K562 (cell line): ENCODE data around the gene CHST8. TPM values are rescaled to one million over a fixed set of nuclear protein-coding genes. Genes with fewer than 3 reads are reported as not detected.

Experiments used
- ATAC-seq: fragments of 200-7000 bp; cut with Tn5 transposase; 3 replicates; pipeline ENCODE4 v1.9.1; 2020; ENCODE audit warnings: moderate library complexity
- BruUV-seq: library from RNA; stranded (reverse); fragments of 400-500 nt; replicated peaks from 2 replicates; lab custom pipeline; 2021; lab: Mats Ljungman, UMichigan
- CTCF ChIA-PET: fragments of 300-600 bp; formaldehyde crosslinking; extraction: SDS; loops from one replicate; lab custom pipeline; 2021; ENCODE audit warnings: low intra/inter-chr PET ratio; lab: Yijun Ruan, JAX
- POLR2A ChIA-PET: fragments of 300-600, 350-650 bp; sonication (Branson Sonifier 250); formaldehyde crosslinking; extraction: SDS; loops from one replicate; lab custom pipeline; 2021; ENCODE audit warnings: antibody characterized with exemption, inconsistent platforms; lab: Yijun Ruan, JAX
- DNase-seq, 4 experiments: peaks; one replicate each; pipeline versions ENCODE4 v3.0.0 to v3.0.0-alpha.2; 2011 to 2018; ENCODE audit warnings: low spot score in 3 of 4, mixed read lengths in 3 of 4; ENCODE audit errors: extremely low read depth in 1 of 4
- FAIRE-seq: peaks from 2 replicates; lab custom pipeline; 2011; peaks lifted over from hg19 to GRCh38; lab: Jason Lieb, UNC
- H2AFZ ChIP-seq: 2 replicates; pipeline ENCODE4 v1.6.0; 2011; ENCODE audit warnings: low read depth, low read length, control low read depth, inconsistent platforms
- H3K27ac ChIP-seq: fragments of 200-600 bp; 3 replicates; pipeline ENCODE4 v1.8.0; 2011; ENCODE audit warnings: low read depth, mild to moderate bottlenecking, control low read depth, inconsistent platforms, low read length, moderate library complexity, mixed read lengths; ENCODE audit errors: extremely low read depth
- H3K27me3 ChIP-seq, 2 experiments: fragments of 300-600 bp in 1 of 2; 2 replicates in 1 of 2; 3 replicates in 1 of 2; pipeline versions ENCODE4 v1.6.0 to v1.8.0; 2011; ENCODE audit warnings: inconsistent platforms in 2 of 2, low read length in 2 of 2, mild to moderate bottlenecking in 1 of 2, mixed read lengths in 1 of 2, moderate library complexity in 1 of 2; ENCODE audit not compliant: control insufficient read depth in 2 of 2, insufficient read depth in 2 of 2
- H3K36me3 ChIP-seq: fragments of 300-600 bp; 3 replicates; pipeline ENCODE4 v1.8.0; 2011; ENCODE audit warnings: mild to moderate bottlenecking, low read length, inconsistent platforms; ENCODE audit not compliant: control insufficient read depth, insufficient read depth
- H3K4me1 ChIP-seq, 2 experiments: fragments of 200-600 bp in 1 of 2; replicated peaks in 1 of 2; 2 replicates in 1 of 2; 3 replicates in 1 of 2; pipeline versions ENCODE4 v1.5.1 to v1.8.0; 2011; ENCODE audit warnings: inconsistent platforms in 2 of 2, low read length in 2 of 2, mild to moderate bottlenecking in 1 of 2, mixed read lengths in 1 of 2, moderate library complexity in 1 of 2; ENCODE audit not compliant: control insufficient read depth in 2 of 2, insufficient read depth in 2 of 2
- H3K4me2 ChIP-seq: 2 replicates; pipeline ENCODE4 v1.6.1; 2011; ENCODE audit warnings: low read length, control low read depth, inconsistent platforms, mixed read lengths; ENCODE audit not compliant: insufficient read depth
- H3K4me3 ChIP-seq: fragments of 200-600 bp; sonication (generic), shearing (Covaris generic); 2 replicates; pipeline ENCODE4 v1.5.1; 2016; ENCODE audit warnings: control low read depth, inconsistent platforms
- H3K79me2 ChIP-seq: fragments of 200-600 bp; 3 replicates; pipeline ENCODE4 v1.8.0; 2011; ENCODE audit warnings: low read length, inconsistent platforms; ENCODE audit not compliant: control insufficient read depth, insufficient read depth
- H3K9ac ChIP-seq, 2 experiments: 2 replicates each; pipeline versions ENCODE4 v1.6.0 to v1.6.1; 2011; ENCODE audit warnings: low read depth in 2 of 2, low read length in 2 of 2, control low read depth in 1 of 2, inconsistent platforms in 1 of 2, mild to moderate bottlenecking in 1 of 2, mixed read lengths in 1 of 2; ENCODE audit not compliant: insufficient read depth in 1 of 2
- H3K9me1 ChIP-seq: one replicate; pipeline ENCODE4 v1.6.0; 2011; ENCODE audit warnings: inconsistent platforms, mild to moderate bottlenecking, low read length, moderate library complexity; ENCODE audit not compliant: control insufficient read depth, insufficient read depth
- H3K9me3 ChIP-seq: replicated peaks from 2 replicates; pipeline ENCODE4 v1.5.1; 2011; ENCODE audit warnings: low read depth, low read length, inconsistent platforms; ENCODE audit not compliant: control insufficient read depth, insufficient read depth
- H4K20me1 ChIP-seq: replicated peaks from 2 replicates; pipeline ENCODE4 v1.6.1; 2011; ENCODE audit warnings: low read length, inconsistent platforms, mixed read lengths; ENCODE audit not compliant: control insufficient read depth, insufficient read depth
- ATF2 ChIP-seq: sonication (generic); formaldehyde crosslinking; IDR thresholded peaks from 2 replicates; pipeline ENCODE4 v1.8.1; 2022; ENCODE audit warnings: missing genetic modification reagents
- EZH2 ChIP-seq: IDR thresholded peaks from 2 replicates; pipeline ENCODE4 v1.6.1; 2012; ENCODE audit warnings: low read depth, mild to moderate bottlenecking, inconsistent platforms, low read length, borderline replicate concordance
- PRPF4 ChIP-seq: fragments of 200-400 bp; formaldehyde crosslinking; IDR thresholded peaks from one replicate; pipeline ENCODE4 v1.6.1; 2017; ENCODE audit warnings: low read length, low read depth, mild to moderate bottlenecking; ENCODE audit not compliant: insufficient read depth, poor library complexity, severe bottlenecking
- RBM17 ChIP-seq: fragments of 200-400 bp; formaldehyde crosslinking; IDR thresholded peaks from 2 replicates; pipeline ENCODE4 v1.6.1; 2017; ENCODE audit warnings: low read depth, mild to moderate bottlenecking, low read length, borderline replicate concordance
- SIX5 ChIP-seq, 2 experiments: IDR thresholded peaks; 2 replicates each; pipeline ENCODE4 v1.6.1; 2011; ENCODE audit warnings: low read length in 2 of 2, borderline replicate concordance in 1 of 2, low read depth in 1 of 2, mild to moderate bottlenecking in 1 of 2, moderate library complexity in 1 of 2; ENCODE audit not compliant: insufficient read depth in 1 of 2
- ZBTB26 ChIP-seq: fragments of 450-650 bp; formaldehyde crosslinking; IDR thresholded peaks from 2 replicates; pipeline ENCODE4 v1.4.0; 2022; ENCODE audit warnings: missing genetic modification characterization
- WGBS: fragments of 100-300 bp; shearing (Covaris generic); methylation state at CpG from one replicate; pipeline ENCODE4 v1.1.6; 2016; ENCODE audit warnings: low coverage, mixed read lengths; ENCODE audit not compliant: insufficient coverage; ENCODE audit errors: missing lambda C conversion rate; 5-methylcytosine and 5-hydroxymethylcytosine counted together
- in situ Hi-C: fragments of 300-500 bp; cut with MboI; formaldehyde crosslinking; loops from 4 replicates; pipeline ENCODE4 v1.15.0; 2018; ENCODE audit warnings: inconsistent platforms, mixed read lengths
- intact Hi-C: fragments of 100-400 bp; cut with micrococcal nuclease; formaldehyde crosslinking; loops from 2 replicates; pipeline ENCODE4 v1.14.2; 2022
- polyA plus RNA-seq, 8 experiments: library from polyadenylated mRNA; depleted of rRNA in 4 of 8; stranded (reverse) in 5 of 8; unstranded in 3 of 8; fragments of >200 nt; fragmentation: Nextera tagmentation in 2 of 8; fragmentation: Illumina TruSeq in 1 of 8; extraction: Ambion mirVana in 2 of 8; extraction: Trizol in 1 of 8; gene quantifications; 2 replicates each; pipeline versions ENCODE4 v1.2.1 to v1.2.3, GENCODE V29; 2011 to 2014; ENCODE audit warnings: inconsistent platforms in 1 of 8, missing spikeins in 1 of 8
- total RNA-seq, 7 experiments: library from RNA; depleted of rRNA in 6 of 7; stranded (reverse); fragments of >200 nt in 6 of 7; fragmentation: Illumina TruSeq in 2 of 7; extraction: Trizol in 2 of 7; gene quantifications; 2 replicates each; pipeline versions ENCODE4 v1.2.1 to v1.2.3, GENCODE V29; 2011 to 2021; ENCODE audit warnings: low replicate concordance in 1 of 7

CHST8 gene
- total and polyA plus RNA-seq, 9 of the 15 experiments (the other 6 are each of a cell fraction or from before 2014, with no cell fraction given): 0.11 TPM; not detected in 8

GRCh38 chr19:33673996-33674625, 52.4 kb downstream of the CHST8 start (continued):
- no peak for TF ChIP-seq PRPF4
- TF ChIP-seq EZH2: no peak
- no peak for TF ChIP-seq RBM17
- TF ChIP-seq ATF2: no peak
- TF ChIP-seq SIX5 (IDR thresholded peaks at IDR 0.05; ENCODE audit: borderline replicate concordance in 1 of 2, insufficient read depth in 1 of 2, low read depth in 1 of 2, low read length in 2 of 2): no peak

- no peaks in the 10 kb centered on the region for H3K36me3 ChIP-seq
- H3K4me3 ChIP-seq: no peak overlapping the region
- no peaks in the 10 kb centered on the region for H3K9me1 ChIP-seq
- no peaks in the 10 kb centered on the region for H3K9me3 ChIP-seq
- WGBS: 0% methylated on average over 7 of the region's 10 CpGs
- in situ Hi-C loops (no loop called here), intact Hi-C loops (no loop called here)
- no peak overlapping the region for H2AFZ ChIP-seq
- no peak overlapping the region for H3K4me2 ChIP-seq
- DNase-seq (no peak), ATAC-seq (no peak), FAIRE-seq (no peak)
- no peak for TF ChIP-seq ZBTB26 (CRISPR knock-in tag)
- no peak overlapping the region for H3K27ac ChIP-seq
- BruUV-seq: no TSS peak
- peaks cover 3 to 21% of the 10 kb centered on the region in 2 experiments; a peak in 2 of 5 replicates for H3K27me3 ChIP-seq
- H3K9ac ChIP-seq: no peak overlapping the region
- ChIA-PET POLR2A (interaction anchor here (0.6 kb wide), 2 partner anchors 48 to 490 kb away, joined by 3 read pairs; no protein-coding TSS in a partner anchor), CTCF (no interaction called here)
- H4K20me1 ChIP-seq: peaks cover 13% of the 10 kb centered on the region; the same call in 1 of the 2 replicates
- H3K79me2 ChIP-seq: no peaks in the 10 kb centered on the region
- no peaks in the 10 kb centered on the region for H3K4me1 ChIP-seq
These were observed 53.0 kb downstream of the CHST8 start for GRCh38 chr19:33674626-33675367.
